ENCODE results near the gene IFITM5. TPM values are rescaled to one million over a fixed set of nuclear protein-coding genes. Genes with fewer than 3 reads are reported as not detected.
"Not testable (repeated sequence)": the region's sequence is repeated elsewhere in the genome, so short reads cannot be mapped to it uniquely, and the experiment has no call there.

IFITM5 gene
- total RNA-seq, 1 donor from 2014 or later = not detected

DNA sequence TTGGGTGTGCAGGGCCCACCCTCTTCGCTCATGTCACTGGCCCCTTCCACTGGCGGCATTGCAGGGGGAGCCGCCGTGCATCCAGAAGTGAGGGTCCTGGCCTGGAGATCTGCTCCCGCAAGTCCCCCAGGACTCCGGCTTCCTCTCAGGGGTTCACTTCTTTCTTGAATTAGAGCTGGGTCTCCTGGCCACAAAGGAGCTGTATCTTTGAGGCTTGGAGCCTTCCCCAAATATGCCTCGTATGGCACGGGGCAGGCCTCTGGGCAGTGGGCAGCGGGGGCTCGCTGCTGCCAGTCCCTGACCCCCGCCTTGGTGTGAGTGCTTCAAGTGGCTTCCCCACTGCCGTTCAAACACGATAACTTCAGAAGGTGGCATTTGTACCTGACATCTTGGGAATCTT, 28.7 kb upstream of the IFITM5 start:
- DNase-seq = no peak

DNA sequence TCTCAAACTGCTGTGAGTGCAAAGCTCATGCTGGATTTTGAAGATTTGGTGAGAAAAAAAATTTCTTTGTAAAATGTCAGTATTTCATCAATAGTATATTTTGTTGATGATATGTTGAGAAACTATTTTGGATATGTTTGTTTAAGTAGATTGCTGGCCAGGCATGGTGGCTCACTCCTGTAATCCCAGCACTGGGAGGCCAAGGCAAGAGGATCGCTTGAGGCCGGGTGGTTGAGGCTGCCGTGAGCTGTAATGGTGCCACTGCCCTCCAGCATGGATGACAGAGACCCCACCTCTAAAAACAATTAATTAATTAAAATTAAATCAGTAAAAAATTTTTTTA, 28.2 kb upstream of the IFITM5 start:
- DNase-seq = no peak

DNA sequence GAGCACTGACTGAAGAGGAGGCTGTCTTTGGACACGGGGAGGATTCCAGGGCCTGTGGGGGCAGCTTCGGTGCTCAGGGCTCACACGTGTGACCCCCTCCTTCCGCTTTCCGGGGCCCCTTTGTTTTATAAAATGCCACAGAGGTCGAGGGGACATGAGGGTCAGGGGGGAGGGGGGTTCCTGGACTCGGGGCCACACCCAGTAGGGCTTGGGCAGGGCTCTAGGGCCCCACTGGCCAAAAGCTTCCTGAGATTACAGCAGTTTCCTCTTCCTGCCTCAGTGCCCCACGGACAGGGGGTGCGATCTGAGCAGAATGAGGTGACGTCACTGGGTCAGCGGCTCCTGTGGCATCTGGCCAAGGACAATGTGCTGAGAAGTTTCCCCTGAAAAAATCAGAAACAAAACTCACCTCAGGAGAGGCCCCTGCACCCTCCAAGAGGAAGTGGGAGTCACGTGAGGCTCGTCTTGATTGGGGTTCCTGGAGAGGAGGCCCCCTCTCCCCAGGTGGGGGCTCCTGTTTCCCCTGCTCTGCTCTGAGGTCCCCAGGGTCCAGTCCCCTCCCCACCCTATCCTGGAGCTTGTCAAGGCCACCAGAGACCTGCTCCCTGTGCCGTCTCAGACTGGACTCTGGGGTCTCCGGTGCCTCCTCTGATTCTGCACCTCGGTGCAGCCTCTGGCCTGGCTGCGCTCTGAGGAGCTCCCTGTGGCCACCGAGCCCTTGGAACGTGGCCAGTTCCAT, 27.7 kb upstream of the IFITM5 start:
- peak; percentile 7 for DNase-seq

DNA sequence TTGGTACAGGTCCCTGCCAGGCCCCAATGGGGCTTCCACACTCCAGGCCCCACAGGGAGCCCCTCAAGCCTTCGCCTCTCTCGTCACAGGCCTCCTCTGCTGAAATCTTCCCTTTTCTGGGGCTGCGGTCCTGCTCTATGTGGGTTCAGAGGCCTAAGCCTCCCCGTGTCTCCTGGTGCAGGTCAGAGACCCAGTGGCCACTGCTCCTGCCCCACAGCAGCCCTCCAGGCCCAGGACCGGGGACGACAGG, 27.2 kb upstream of the IFITM5 start:
- DNase-seq = no peak

DNA sequence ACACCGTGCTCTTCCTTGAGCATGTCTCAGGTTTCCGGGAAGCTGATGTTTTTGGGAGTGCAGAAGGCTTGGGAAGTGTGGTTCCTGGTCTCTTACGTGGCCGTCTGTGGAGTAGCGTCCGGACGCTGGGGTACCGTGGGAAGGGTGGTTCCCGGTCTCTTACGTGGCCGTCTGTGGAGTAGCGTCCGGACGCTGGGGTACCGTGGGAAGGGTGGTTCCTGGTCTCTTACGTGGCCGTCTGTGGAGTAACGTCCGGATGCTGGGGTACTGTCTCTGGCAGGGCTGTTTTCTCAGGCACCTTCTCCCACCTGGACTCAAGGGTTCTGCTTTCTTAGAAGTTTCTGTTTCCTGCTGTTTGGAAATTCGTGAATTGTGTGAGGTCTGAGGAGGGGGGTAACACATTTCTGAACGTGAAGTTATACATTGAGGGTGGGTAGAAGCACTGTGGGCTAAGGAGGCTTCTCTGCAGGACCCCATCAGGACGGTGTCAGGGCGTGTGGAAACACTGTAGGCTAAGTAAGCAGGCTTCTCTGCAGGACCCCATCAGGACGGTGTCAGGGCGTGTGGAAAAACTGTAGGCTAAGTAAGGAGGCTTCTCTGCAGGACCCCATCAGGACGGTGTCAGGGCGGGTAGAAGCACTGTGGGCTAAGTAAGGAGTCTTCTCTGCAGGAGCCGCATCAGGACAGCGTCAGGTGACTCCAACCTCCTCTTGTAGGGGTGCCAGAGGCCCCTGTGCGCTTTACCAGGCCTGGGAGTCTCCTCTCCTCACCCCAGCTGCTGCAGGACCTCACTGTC, 26.7 kb upstream of the IFITM5 start:
- DNase-seq = no peak

DNA sequence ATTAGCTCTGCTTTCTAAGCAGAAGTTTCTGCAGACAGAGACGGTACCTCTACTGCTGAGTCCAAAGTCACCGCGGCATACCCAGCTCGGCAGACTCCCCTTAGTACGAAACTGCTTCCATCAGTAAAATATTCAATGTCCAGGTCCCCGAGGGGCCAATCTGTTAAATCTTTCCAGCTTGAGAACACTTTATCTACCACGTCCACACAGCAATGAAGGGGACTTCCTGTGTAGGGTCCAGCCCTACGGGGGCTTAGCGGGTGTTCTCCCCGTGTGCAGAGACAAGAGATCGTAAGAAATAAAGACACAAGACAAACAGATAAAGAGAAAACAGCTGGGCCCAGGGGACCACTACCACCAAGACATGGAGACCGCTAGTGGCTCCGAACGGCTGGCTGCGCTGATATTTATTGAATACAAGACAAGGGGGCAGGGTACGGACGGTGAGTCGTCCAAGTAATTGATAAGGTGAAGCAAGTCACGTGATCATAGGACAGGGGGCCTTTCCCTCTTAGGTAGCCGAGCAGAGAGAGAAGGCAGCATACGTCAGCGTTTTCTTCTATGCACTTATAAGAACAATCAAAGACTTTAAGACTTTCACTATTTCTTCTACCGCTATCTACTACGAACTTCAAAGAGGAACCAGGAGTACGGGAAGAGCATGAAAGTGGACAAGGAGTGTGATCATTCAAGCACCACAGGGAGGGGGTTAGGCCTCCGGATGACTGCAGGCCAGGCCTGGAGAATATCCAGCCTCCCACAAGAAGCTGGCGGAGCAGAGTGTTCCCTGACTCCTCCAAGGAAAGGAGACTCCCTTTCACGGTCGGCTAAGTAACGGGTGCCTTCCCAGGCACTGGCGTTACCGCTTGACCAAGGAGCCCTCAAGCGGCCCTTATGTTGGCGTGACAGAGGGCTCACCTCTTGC, 25.5 kb upstream of the IFITM5 start:
- not testable (repeated sequence) for DNase-seq

DNA sequence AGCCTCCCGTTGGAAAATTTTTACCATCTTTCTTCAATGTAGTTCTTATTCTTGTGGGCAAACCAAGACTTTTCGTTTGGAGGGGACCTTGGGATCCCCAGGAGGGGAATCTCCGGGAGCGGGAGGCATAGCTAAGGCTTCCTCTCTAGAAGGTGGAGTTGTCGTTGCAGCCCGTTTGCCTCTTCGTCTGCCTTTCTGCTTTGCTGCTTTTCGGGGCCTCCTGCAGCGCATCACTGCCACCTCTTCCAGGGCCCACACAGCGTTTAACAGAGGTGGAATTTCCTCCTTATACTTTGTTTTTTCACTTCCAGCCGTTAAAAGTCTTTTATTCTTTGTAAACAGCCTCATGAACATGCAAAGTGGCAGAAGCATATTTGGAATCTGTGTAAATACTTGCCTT, 24.8 kb upstream of the IFITM5 start:
- no peak for DNase-seq

DNA sequence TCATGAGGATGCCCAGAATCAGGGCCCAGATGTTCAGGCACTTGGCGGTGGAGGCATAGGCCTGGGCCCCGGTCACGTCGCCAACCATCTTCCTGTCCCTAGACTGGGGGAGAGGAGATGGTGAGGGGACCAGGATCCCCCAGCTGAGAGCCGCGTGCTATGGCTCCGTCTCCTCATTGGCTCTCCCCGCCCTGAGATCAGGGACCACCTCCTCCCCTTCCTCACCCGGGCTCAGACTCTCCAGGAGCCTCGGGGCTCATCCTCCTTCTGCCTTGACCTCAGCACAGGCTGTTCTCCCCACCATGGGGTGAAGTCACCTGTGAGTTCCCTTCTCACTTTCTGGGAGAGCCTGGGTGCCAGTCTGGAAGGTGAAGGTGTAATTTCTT, 20.6 kb upstream of the IFITM5 start:
- not testable (repeated sequence) for DNase-seq

DNA sequence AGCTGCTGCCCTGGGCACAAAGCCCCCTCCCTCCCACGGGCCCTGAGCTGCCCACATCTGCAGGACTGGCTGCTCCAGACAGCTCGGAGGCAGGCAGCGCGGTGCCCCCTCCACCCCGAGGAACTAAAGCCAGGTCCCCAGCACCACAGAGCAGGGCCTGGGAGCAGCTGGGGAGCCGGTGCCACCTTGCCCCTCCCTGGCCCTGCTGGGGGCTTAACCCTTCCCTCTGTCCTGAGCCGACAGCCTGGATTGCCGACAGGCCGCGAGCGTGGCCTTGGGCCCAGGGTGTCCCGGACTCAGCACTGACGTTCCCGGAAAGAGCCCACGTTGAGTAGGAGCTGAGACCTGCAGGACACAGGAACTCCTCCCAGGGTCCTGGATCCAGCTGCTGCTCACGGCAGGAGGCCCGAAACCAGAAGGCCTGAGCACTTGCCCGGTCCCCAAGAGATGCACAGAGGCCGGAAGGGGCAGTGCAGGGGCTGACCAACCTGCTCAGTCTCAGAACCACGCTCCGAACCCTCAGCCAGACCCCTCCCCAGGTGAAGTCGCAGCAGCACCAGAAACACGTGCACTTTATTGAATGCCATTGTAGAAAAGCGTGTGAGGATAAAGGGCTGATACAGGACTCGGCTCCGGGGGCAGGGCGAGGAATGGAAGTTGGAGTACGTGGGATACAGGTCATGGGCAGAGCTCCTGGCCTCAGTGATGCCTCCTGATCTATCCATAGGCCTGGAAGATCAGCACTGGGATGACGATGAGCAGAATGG, 20.0 kb upstream of the IFITM5 start:
- not testable (repeated sequence) for DNase-seq

DNA sequence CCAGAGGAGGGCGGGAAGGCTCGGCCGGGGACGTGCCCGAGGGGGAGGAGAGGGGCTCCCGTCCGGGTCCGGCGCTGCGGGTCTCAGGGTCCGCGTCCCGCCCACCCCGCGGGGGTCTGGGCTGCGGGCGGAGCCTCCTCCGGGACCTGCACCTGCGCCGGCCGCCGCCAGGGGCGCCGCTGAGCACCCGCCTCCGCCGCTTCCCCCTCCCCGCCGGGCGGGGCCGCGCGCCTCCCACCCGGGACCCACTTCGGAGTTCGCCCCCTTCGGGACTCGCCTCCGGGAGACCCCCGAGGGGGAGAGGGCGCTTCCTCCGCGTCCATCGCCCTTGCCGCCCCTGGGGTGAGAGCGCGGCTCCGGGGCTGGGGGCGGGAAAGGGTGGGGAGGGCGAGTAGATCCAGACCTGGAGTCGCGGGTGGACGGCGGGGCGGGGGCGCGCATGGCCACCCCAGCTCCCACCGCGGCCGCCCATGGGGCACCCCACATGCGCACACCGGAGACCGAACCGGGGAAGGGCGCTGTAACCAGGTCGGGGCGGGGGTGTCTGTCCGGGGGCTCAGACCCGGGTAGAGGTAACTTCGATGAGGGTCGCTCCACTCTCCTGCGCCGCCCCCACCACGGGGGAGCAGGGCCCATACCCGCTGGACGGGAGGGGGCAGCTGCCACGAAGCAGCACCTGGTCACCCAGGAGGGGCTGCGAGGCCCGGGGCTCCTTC, 19.2 kb upstream of the IFITM5 start:
- DNase-seq = not testable (repeated sequence)

DNA sequence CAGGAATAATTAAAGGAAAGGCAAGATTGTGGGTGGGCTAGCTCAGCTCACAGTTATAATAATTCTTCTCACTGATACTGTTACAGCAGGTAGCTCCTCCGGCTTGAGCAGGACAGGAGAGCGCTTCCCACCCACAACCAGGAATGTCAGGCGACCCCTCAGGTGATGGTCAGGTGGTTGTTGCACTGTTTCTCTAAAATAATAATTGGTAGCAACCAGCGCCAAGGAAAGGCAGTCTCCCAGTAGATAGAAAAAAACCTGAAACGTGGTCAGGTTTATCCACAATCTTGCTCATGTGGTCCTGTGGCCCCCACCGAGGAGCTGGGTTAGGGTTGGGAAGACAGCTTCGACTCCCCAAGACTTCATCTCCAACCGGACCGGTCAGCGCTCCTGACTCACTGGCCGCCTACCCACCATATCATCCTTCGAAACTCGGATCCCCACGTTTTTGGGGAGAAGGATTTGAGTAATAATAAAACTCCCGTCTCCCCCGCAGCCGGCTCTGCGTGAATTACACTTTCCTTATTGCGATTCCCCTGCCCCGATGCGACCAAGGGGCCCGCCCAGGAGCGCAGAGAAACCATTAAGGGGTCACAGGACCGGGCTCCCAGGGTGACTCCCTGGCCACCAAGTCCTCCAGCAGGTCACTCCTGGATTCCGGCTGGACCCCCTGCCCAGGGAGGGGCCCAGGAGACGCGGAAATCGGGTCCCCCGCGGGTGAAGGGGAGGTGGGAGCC, 18.5 kb upstream of the IFITM5 start:
- not testable (repeated sequence) for DNase-seq

DNA sequence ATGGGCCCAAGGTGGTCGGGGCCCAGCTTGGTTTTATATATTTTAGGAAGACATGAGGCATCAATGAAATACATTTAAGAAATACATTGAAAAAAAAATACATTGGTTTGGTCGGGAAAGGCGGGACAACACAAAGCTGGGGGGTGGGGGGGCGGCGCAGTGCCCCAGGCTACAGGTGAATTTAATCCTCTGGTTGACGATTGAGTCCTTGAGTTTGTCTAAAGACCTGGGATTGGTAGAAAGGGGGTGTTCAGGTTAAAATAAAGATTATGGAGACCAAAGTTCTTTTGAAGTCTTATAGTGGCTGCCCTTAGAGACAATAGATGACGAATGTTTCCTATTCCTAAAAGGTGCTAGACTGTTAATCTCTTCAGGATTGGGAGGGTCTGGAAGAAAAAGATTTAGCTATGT, 17.6 kb upstream of the IFITM5 start:
- no peak for DNase-seq

DNA sequence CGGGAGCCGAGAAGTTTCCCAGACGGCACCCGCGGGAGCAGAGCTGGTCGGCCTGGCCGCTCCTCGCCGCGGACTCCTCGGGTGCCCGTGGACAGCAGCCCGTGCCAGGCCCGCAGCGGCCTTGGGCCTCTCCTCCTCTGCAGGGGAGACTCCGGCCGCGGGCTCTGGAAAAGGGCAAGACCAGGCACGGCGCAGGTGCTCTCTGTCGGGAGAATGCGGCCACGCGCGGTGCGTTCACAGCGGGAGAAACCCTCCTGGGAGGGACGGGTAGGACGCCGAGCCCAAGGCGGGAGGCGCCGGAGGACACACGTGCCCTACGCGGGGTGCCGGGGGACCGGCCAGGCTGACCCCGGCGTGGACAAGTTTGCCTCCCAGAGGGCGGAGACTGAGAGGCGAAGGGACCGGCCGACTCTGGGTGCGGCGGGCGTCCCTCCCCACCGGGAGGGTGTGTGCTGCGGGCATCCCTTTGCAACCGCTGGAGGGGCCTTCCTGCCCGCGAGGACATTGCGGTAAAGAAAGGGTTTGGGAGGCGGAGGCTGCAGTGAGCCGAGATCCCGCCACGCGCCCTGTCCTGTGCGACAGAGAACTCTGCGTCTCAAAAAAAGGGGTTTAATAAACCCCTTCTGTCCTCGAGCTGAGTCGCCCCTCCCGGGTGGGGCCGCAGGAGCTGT, 16.8 kb upstream of the IFITM5 start:
- DNase-seq = no peak

DNA sequence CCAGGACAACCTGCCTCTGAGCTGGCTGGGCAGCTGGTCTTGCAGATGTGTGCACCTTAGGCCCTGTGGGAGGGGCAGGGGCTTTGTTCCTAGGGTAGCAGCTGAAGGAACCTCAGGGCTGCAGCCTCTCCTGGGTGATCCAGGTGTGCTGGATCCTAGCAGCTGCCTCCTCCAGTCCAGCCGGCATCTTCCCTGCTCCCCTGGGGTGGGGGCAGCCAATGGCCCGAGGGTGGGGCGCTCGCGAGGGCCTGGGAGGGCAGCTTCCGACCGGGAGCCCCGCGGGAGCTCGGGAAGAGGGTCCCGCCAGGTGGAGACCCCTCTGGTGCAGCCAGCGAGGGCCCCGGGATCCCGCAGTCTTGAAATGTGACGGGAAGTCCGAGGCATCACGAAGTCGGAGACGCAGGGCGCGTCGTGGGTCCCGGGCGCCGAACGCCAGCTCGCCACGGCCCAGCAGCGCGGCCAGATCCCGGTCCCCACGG, 16.2 kb upstream of the IFITM5 start:
- DNase-seq = no peak

DNA sequence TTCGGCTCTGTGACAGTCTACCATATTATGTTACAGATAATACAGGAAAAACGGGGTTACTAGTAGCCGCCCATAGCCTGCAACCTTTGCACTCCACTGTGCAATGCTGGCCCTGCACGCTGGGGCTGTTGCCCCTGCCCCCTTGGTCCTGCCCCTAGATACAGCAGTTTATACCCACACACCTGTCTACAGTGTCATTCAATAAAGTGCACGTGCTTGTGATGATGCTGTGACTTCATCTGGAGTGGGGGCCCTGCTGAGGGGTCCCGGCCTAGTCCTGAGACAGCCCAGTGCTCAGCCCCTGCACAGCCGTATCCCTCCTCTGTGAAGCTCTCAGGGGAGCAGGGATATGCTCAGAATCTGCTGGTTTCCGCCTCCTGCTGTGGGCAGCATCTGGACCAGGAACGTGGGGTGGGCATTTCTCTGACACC, 15.7 kb upstream of the IFITM5 start:
- DNase-seq = no peak

DNA sequence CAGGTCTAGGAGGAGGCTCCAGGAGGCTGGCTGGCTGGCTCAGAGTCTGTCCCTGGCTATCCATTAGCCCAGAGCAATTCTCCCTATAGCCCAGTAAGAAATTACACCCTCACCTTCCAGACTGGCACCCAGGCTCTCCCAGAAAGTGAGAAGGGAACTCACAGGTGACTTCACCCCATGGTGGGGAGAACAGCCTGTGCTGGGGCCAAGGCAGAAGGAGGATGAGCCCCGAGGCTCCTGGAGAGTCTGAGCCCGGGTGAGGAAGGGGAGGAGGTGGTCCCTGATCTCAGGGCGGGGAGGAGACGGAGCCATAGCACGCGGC, 15.2 kb upstream of the IFITM5 start:
- not testable (repeated sequence) for DNase-seq

DNA sequence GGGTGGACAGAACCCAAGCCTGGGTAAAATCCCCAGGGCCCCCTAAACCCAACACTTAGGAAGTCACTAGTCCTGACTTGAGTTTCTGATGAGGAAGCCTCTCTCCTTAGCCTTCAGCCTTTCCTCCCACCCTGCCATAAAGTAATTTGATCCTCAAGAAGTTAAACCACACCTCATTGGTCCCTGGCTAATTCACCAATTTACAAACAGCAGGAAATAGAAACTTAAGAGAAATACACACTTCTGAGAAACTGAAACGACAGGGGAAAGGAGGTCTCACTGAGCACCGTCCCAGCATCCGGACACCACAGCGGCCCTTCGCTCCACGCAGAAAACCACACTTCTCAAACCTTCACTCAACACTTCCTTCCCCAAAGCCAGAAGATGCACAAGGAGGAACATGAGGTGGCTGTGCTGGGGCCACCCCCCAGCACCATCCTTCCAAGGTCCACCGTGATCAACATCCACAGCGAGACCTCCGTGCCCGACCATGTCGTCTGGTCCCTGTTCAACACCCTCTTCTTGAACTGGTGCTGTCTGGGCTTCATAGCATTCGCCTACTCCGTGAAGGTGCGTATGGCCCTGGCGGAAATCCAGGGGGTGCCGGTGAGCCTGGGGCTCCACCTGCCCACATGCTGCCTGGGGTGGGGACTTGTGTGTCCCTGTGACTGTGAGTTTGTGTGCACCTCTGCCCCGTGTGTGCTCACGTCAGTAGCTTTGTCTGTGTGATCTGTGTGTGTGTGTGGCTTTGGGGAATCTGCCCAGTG, 14.6 kb upstream of the IFITM5 start, which contains the start of gene IFITM1:
Gene IFITM1 (plus strand): TSS at position 254 of the 767 bp plus-strand sequence. CDS start 131 bp downstream, at position 385.
- peak; percentile 86 for DNase-seq

DNA sequence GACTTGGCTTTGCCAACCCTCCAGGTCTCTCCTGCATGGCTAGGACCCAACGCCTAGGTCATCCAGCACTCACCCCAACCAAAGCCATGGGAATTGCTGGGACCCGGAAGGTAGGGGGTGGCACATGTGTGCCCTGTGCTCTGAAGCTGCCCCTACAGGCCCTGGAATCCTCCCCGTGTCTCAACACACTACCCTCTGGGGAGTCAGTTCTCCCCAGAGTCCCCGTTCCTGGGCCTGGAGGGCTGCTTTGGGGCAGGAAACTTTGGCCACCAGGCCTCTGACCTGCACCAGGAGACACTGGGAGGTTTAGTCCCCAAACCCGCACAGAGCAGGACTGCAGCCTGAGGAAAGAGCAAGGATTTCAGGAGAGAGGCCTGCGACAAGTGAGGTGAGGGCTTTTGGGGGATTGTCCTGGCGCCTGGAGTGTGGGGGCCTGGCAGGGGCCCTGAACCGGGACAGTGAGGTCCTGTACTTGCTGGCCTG, 14.0 kb upstream of the IFITM5 start:
- DNase-seq = no peak
